H1 (cell line): ENCODE data around the gene DYDC1. TPM values are rescaled to one million over a fixed set of nuclear protein-coding genes. Genes with fewer than 3 reads are reported as not detected.

Experiments
- CTCF ChIA-PET: fragments of 300-600 bp; sonication (Branson Sonifier 250); formaldehyde crosslinking; loops from one replicate; lab custom pipeline; 2021; ENCODE audit not compliant: partially characterized antibody; lab: Charles Lee
- POLR2A ChIA-PET: fragments of 300-600 bp; sonication (Branson Sonifier 250); formaldehyde crosslinking; loops from one replicate; lab custom pipeline; 2021; ENCODE audit warnings: inconsistent platforms; ENCODE audit not compliant: partially characterized antibody; lab: Charles Lee
- DNase-seq, 2 experiments: peaks; one replicate each; pipeline versions ENCODE4 v3.0.0 to v3.0.0-alpha.2; 2010 to 2022; ENCODE audit warnings: low spot score in 2 of 2, low read depth in 1 of 2, mixed read lengths in 1 of 2
- FAIRE-seq: peaks from 2 replicates; lab custom pipeline; 2011; peaks lifted over from hg19 to GRCh38; lab: Jason Lieb, UNC
- H2AFZ ChIP-seq: 2 replicates; pipeline ENCODE4 v1.8.1; 2012; ENCODE audit warnings: low read length, inconsistent platforms
- H2AK5ac ChIP-seq: 2 replicates; pipeline ENCODE4 v1.6.1; 2013; ENCODE audit warnings: low read depth, low read length
- H2BK120ac ChIP-seq: replicated peaks from 2 replicates; pipeline ENCODE3; 2013; ENCODE audit warnings: low read depth, low read length, inconsistent platforms
- H2BK12ac ChIP-seq: 2 replicates; pipeline ENCODE4 v1.6.1; 2013; ENCODE audit warnings: low read depth, low read length
- H2BK15ac ChIP-seq: 2 replicates; pipeline ENCODE4 v1.6.1; 2013; ENCODE audit warnings: low read length
- H2BK20ac ChIP-seq: 2 replicates; pipeline ENCODE4 v1.6.1; 2013; ENCODE audit warnings: low read length
- H2BK5ac ChIP-seq: 2 replicates; pipeline ENCODE4 v1.6.1; 2013; ENCODE audit warnings: low read depth, low read length
- H3K14ac ChIP-seq: 2 replicates; pipeline ENCODE4 v1.6.1; 2013; ENCODE audit warnings: inconsistent platforms; ENCODE audit not compliant: insufficient read length
- H3K18ac ChIP-seq: 2 replicates; pipeline ENCODE4 v1.6.1; 2013; ENCODE audit warnings: low read length; ENCODE audit errors: extremely low read depth
- H3K23ac ChIP-seq: 2 replicates; pipeline ENCODE4 v1.6.1; 2013; ENCODE audit warnings: inconsistent platforms; ENCODE audit not compliant: insufficient read length
- H3K23me2 ChIP-seq: 2 replicates; pipeline ENCODE4 v1.6.1; 2013; ENCODE audit warnings: low read depth, low read length
- H3K27ac ChIP-seq: 2 replicates; pipeline ENCODE4 v1.6.1; 2011; ENCODE audit warnings: low read depth, low read length, inconsistent platforms
- H3K27me3 ChIP-seq, 4 experiments: replicated peaks in 1 of 4; 1 replicate in 1 of 4; 2 replicates in 3 of 4; pipeline versions ENCODE4 v1.6.1 to v1.8.1; 2011 to 2013; ENCODE audit warnings: low read length in 3 of 4, mild to moderate bottlenecking in 3 of 4, inconsistent platforms in 2 of 4, mixed read lengths in 2 of 4, moderate library complexity in 1 of 4; ENCODE audit not compliant: control insufficient read depth in 3 of 4, insufficient read depth in 3 of 4; ENCODE audit errors: extremely low read depth in 1 of 4
- H3K36me3 ChIP-seq, 4 experiments: 2 replicates each; pipeline versions ENCODE4 v1.6.1 to v1.8.1; 2011 to 2013; ENCODE audit warnings: mild to moderate bottlenecking in 4 of 4, low read length in 3 of 4, moderate library complexity in 2 of 4, control low read depth in 1 of 4, inconsistent platforms in 1 of 4; ENCODE audit not compliant: insufficient read depth in 4 of 4, control insufficient read depth in 2 of 4
- H3K4ac ChIP-seq: replicated peaks from 2 replicates; pipeline ENCODE3; 2013; ENCODE audit warnings: low read length, low read depth, mixed read lengths, inconsistent platforms; ENCODE audit not compliant: insufficient read length
- H3K4me1 ChIP-seq, 4 experiments: replicated peaks in 1 of 4; 1 replicate in 1 of 4; 2 replicates in 3 of 4; pipeline versions ENCODE4 v1.6.1 to v1.8.1; 2011 to 2013; ENCODE audit warnings: low read length in 3 of 4, inconsistent platforms in 2 of 4, mixed read lengths in 1 of 4; ENCODE audit not compliant: insufficient read depth in 4 of 4, control insufficient read depth in 3 of 4
- H3K4me2 ChIP-seq, 2 experiments: 2 replicates each; pipeline versions ENCODE4 v1.6.1 to v1.8.1; 2011 to 2013; ENCODE audit warnings: low read depth in 2 of 2, low read length in 2 of 2, control low read depth in 1 of 2, inconsistent platforms in 1 of 2, mild to moderate bottlenecking in 1 of 2; ENCODE audit not compliant: insufficient read depth in 1 of 2
- H3K4me3 ChIP-seq, 4 experiments: fragments of 200-600, 300-600 bp in 1 of 4; sonication (generic), shearing (Covaris generic), sonication (Bioruptor Twin) in 1 of 4; 2 replicates each; pipeline versions ENCODE4 v1.5.1 to v1.8.1; 2011 to 2016; ENCODE audit warnings: low read length in 4 of 4, low read depth in 3 of 4, control low read depth in 2 of 4, inconsistent platforms in 2 of 4, mild to moderate bottlenecking in 2 of 4, mixed read lengths in 1 of 4, moderate library complexity in 1 of 4; ENCODE audit not compliant: insufficient read depth in 2 of 4; ENCODE audit errors: extremely low read depth in 1 of 4
- H3K56ac ChIP-seq: replicated peaks from 2 replicates; pipeline ENCODE3; 2013; ENCODE audit warnings: low read depth, mild to moderate bottlenecking, mixed read lengths, low read length, inconsistent platforms; ENCODE audit not compliant: insufficient read length
- H3K79me1 ChIP-seq: 2 replicates; pipeline ENCODE4 v1.6.1; 2013; ENCODE audit warnings: low read depth, low read length, control low read depth
- H3K79me2 ChIP-seq, 2 experiments: 2 replicates each; pipeline versions ENCODE4 v1.6.1 to v1.8.1; 2012 to 2013; ENCODE audit warnings: low read length in 2 of 2, mild to moderate bottlenecking in 2 of 2, inconsistent platforms in 1 of 2; ENCODE audit not compliant: insufficient read depth in 2 of 2, control insufficient read depth in 1 of 2
- H3K9ac ChIP-seq, 4 experiments: replicated peaks in 1 of 4; 1 replicate in 1 of 4; 2 replicates in 3 of 4; pipeline versions ENCODE4 v1.6.1 to v1.8.1; 2011 to 2013; ENCODE audit warnings: low read depth in 3 of 4, low read length in 3 of 4, control low read depth in 2 of 4, mild to moderate bottlenecking in 2 of 4, moderate library complexity in 2 of 4, inconsistent platforms in 1 of 4; ENCODE audit errors: extremely low read depth in 1 of 4
- H3K9me3 ChIP-seq, 2 experiments: 2 replicates each; pipeline versions ENCODE4 v1.6.1 to v1.8.1; 2012 to 2013; ENCODE audit warnings: mild to moderate bottlenecking in 2 of 2, moderate library complexity in 2 of 2, control low read depth in 1 of 2, inconsistent platforms in 1 of 2, low read depth in 1 of 2, low read length in 1 of 2, mixed read lengths in 1 of 2; ENCODE audit not compliant: insufficient read depth in 2 of 2
- H4K20me1 ChIP-seq, 2 experiments: replicated peaks in 1 of 2; 2 replicates each; pipeline versions ENCODE3 to v1.8.1; 2011 to 2013; ENCODE audit warnings: inconsistent platforms in 2 of 2, low read length in 2 of 2, mild to moderate bottlenecking in 1 of 2; ENCODE audit not compliant: insufficient read depth in 2 of 2, control insufficient read depth in 1 of 2
- H4K5ac ChIP-seq: 2 replicates; pipeline ENCODE4 v1.6.1; 2013; ENCODE audit warnings: low read length, low read depth, mixed read lengths, inconsistent platforms; ENCODE audit not compliant: insufficient read length
- H4K8ac ChIP-seq: 2 replicates; pipeline ENCODE4 v1.8.0; 2013; ENCODE audit warnings: mild to moderate bottlenecking, moderate library complexity, low read length, inconsistent platforms; ENCODE audit not compliant: insufficient read depth; ENCODE audit errors: extremely low read depth
- H4K91ac ChIP-seq: replicated peaks from 2 replicates; pipeline ENCODE3; 2013; ENCODE audit warnings: low read length, mixed read lengths, inconsistent platforms; ENCODE audit not compliant: insufficient read length
- BCL11A ChIP-seq, 2 experiments: IDR thresholded peaks; one replicate each; pipeline ENCODE4 v1.6.1; 2011; ENCODE audit warnings: low read depth in 2 of 2, low read length in 2 of 2, mild to moderate bottlenecking in 2 of 2
- BRCA1 ChIP-seq: IDR thresholded peaks from 2 replicates; pipeline ENCODE4 v1.6.1; 2012; ENCODE audit warnings: low read depth, low read length, improper control_type of control experiment
- KDM1A ChIP-seq: fragments of 200-600, 300-600 bp; sonication (generic); IDR thresholded peaks from 2 replicates; pipeline ENCODE4 v1.7.1; 2016; ENCODE audit warnings: mild to moderate bottlenecking, low read length, borderline replicate concordance
- NANOG ChIP-seq: IDR thresholded peaks from 2 replicates; pipeline ENCODE4 v1.6.1; 2011; ENCODE audit warnings: low read length, low read depth, mild to moderate bottlenecking, inconsistent platforms; ENCODE audit not compliant: insufficient read depth, poor library complexity, severe bottlenecking
- RNF2 ChIP-seq: fragments of 200-900, 300-1000 bp; sonication (generic); IDR thresholded peaks from 2 replicates; pipeline ENCODE4 v1.7.1; 2016; ENCODE audit warnings: borderline replicate concordance, low read depth, mild to moderate bottlenecking, antibody characterized with exemption, low read length; ENCODE audit not compliant: poor library complexity, severe bottlenecking; ENCODE audit errors: missing control alignments
- SAP30 ChIP-seq: fragments of 300-600 bp; sonication (generic); IDR thresholded peaks from 2 replicates; pipeline ENCODE4 v1.7.1; 2012; ENCODE audit warnings: low read length, moderate library complexity, mild to moderate bottlenecking, inconsistent platforms; ENCODE audit not compliant: insufficient read depth, insufficient replicate concordance
- SIN3A ChIP-seq, 2 experiments: IDR thresholded peaks in 1 of 2; conservative IDR thresholded peaks in 1 of 2; 2 replicates each; pipeline ENCODE4 v1.6.1; 2011 to 2012; ENCODE audit warnings: low read length in 2 of 2, improper control_type of control experiment in 1 of 2, low read depth in 1 of 2, mild to moderate bottlenecking in 1 of 2
- SP1 ChIP-seq: IDR thresholded peaks from 2 replicates; pipeline ENCODE4 v1.6.1; 2011; ENCODE audit warnings: low read depth, low read length
- SRF ChIP-seq: IDR thresholded peaks from 2 replicates; pipeline ENCODE4 v1.6.1; 2011; ENCODE audit warnings: mild to moderate bottlenecking, low read depth, low read length, moderate library complexity
- TAF7 ChIP-seq: optimal IDR thresholded peaks from 2 replicates; pipeline ENCODE3; 2011; ENCODE audit warnings: low read depth, mild to moderate bottlenecking, inconsistent platforms, low read length, moderate library complexity, borderline replicate concordance
- ZNF274 ChIP-seq: IDR thresholded peaks from 2 replicates; pipeline ENCODE4 v1.7.0; 2012; ENCODE audit warnings: low read length, borderline replicate concordance; ENCODE audit errors: extremely low read depth
- WGBS, 2 experiments: shearing (Covaris generic) in 1 of 2; methylation state at CpG; one replicate each; pipeline versions ENCODE4 v1.1.6 to v1.1.7; 2013 to 2015; ENCODE audit warnings: low lambda C conversion rate in 2 of 2, mixed read lengths in 2 of 2, inconsistent platforms in 1 of 2, low coverage in 1 of 2, missing lambda C conversion rate in 1 of 2; ENCODE audit not compliant: insufficient replicate concordance in 2 of 2, insufficient coverage in 1 of 2, insufficient read length in 1 of 2; ENCODE audit errors: extremely low coverage in 1 of 2, missing lambda C conversion rate in 1 of 2; 5-methylcytosine and 5-hydroxymethylcytosine counted together
- polyA plus RNA-seq, 7 experiments: library from polyadenylated mRNA; depleted of rRNA in 3 of 7; stranded (reverse) in 5 of 7; unstranded in 2 of 7; fragments of >200 nt in 5 of 7; fragments of 200-250 nt in 2 of 7; gene quantifications; 1 replicate in 5 of 7; 2 replicates in 1 of 7; 4 replicates in 1 of 7; pipeline versions ENCODE4 v1.2.1 to v1.2.3, GENCODE V29; 2011 to 2013; ENCODE audit warnings: missing spikeins in 2 of 7, mixed read lengths in 2 of 7
- total RNA-seq: library from RNA; stranded (reverse); fragmentation: NEBNext Ultra II Directional; extraction: Animal tissue kit (Norgen Biotek cat#: 25700); gene quantifications from 2 replicates; pipeline ENCODE4 v1.2.1, GENCODE V29; 2021

The DYDC1 gene
- total and polyA plus RNA-seq, 2 of the 8 experiments (the other 6 are each of a cell fraction or from before 2014, with no cell fraction given), result not detected

GRCh38 chr10:80380185-80380584 lies 23.6 kb upstream of the DYDC1 start:
- Histone ChIP-seq H4K91ac (no peak overlapping the region), H3K23ac (no peak overlapping the region), H3K9me3 (no peaks in the 10 kb centered on the region), H3K9ac (no peak overlapping the region), H2BK12ac (no peak overlapping the region), H3K23me2 (no peaks in the 10 kb centered on the region), H3K36me3 (no peaks in the 10 kb centered on the region), H4K20me1 (no peaks in the 10 kb centered on the region), H3K4me2 (no peak overlapping the region), H3K79me2 (no peaks in the 10 kb centered on the region), H3K27ac (no peak overlapping the region), H2BK120ac (no peak overlapping the region), H3K56ac (no peak overlapping the region), H2AFZ (no peak overlapping the region), H3K4ac (no peak overlapping the region), H2BK15ac (no peak overlapping the region), H3K27me3 (no peaks in the 10 kb centered on the region), H3K79me1 (no peaks in the 10 kb centered on the region), H2AK5ac (no peak overlapping the region), H3K4me1 (no peaks in the 10 kb centered on the region), H4K5ac (no peak overlapping the region), H3K4me3 (no peak overlapping the region), H2BK5ac (no peak overlapping the region), H2BK20ac (no peak overlapping the region), H3K14ac (no peak overlapping the region), H3K18ac (no peak overlapping the region), H4K8ac (no peak overlapping the region)
- POLR2A ChIA-PET, result interaction anchor here (0.7 kb wide), 1 partner anchor 125 kb away, joined by 3 read pairs; no protein-coding TSS in a partner anchor
- TF ChIP-seq SIN3A (conservative IDR thresholded peaks at IDR 0.05 in 1 of 2, IDR thresholded peaks at IDR 0.05 in 1 of 2; ENCODE audit: low read depth in 1 of 2, low read length in 2 of 2) (no peak), SP1 (no peak), ZNF274 (no peak), SRF (no peak), NANOG (no peak), TAF7 (no peak), KDM1A (no peak), RNF2 (no peak), BCL11A (IDR thresholded peaks at IDR 0.05; ENCODE audit: low read depth in 2 of 2, low read length in 2 of 2) (no peak), BRCA1 (no peak), SAP30 (no peak)
- FAIRE-seq (no peak), DNase-seq (no peak)
- CTCF ChIA-PET, result interaction anchor here (0.5 to 13.7 kb wide), 13 partner anchors 16 to 568 kb away, joined by 3 to 128 read pairs (median 3); partner anchors contain the start of gene PRXL2A
- 83% methylated on average over 4 of the region's 4 CpGs; no CpG with 5 or more reads in 1 of the 2 experiments for WGBS, 2 experiments
